Transverse colon (tissue), 4 donors: Measurements from ENCODE around the gene HHATL.

Source experiments
- EP300 ChIP-seq: sonication (generic); formaldehyde crosslinking; IDR thresholded peaks from one replicate; pipeline ENCODE4 v1.6.1; 2017; ENCODE audit warnings: antibody characterized with exemption, low read depth
- POLR2A ChIP-seq: fragments of 450-650 bp; IDR thresholded peaks from one replicate; pipeline ENCODE4 v1.6.1; 2016; ENCODE audit warnings: antibody characterized with exemption, mild to moderate bottlenecking, moderate library complexity
- POLR2AphosphoS5 ChIP-seq, 3 donors: sonication (generic); formaldehyde crosslinking; IDR thresholded peaks; one replicate each; pipeline ENCODE4 v1.6.1; 2016; ENCODE audit warnings: antibody characterized with exemption in 3 of 3
- TF ChIP-seq, protein P1 (sequence below), 5 experiments: fragments of 200-600 bp in 3 of 5; fragments of 450-650 bp in 2 of 5; sonication (generic) in 3 of 5; IDR thresholded peaks; 1 replicate in 2 of 5; 2 replicates in 3 of 5; pipeline ENCODE4 v1.5.1; 2016 to 2017; ENCODE audit warnings: antibody characterized with exemption in 5 of 5, inconsistent platforms in 3 of 5, mild to moderate bottlenecking in 2 of 5, moderate library complexity in 1 of 5

DNA sequence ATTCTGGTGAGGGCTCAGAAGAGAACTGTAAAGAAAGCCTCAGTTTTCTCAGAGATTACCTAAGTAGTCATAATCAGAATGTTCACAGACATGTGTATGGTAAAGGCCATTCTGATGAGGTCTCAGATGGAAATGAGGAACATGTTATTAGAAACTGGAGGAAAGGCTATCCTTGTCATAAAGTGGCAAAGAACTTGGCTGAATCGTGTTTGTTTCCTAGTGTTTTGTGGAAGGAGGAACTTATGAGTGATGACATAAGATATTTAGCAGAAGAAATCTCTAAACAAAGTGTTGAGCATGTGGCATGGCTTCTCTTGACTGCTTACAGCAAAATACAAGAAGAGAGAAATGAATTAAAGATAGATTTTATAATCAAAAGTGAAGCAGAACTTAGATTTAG lies 30.1 kb downstream of the HHATL start:
- TF ChIP-seq, protein P1, sequence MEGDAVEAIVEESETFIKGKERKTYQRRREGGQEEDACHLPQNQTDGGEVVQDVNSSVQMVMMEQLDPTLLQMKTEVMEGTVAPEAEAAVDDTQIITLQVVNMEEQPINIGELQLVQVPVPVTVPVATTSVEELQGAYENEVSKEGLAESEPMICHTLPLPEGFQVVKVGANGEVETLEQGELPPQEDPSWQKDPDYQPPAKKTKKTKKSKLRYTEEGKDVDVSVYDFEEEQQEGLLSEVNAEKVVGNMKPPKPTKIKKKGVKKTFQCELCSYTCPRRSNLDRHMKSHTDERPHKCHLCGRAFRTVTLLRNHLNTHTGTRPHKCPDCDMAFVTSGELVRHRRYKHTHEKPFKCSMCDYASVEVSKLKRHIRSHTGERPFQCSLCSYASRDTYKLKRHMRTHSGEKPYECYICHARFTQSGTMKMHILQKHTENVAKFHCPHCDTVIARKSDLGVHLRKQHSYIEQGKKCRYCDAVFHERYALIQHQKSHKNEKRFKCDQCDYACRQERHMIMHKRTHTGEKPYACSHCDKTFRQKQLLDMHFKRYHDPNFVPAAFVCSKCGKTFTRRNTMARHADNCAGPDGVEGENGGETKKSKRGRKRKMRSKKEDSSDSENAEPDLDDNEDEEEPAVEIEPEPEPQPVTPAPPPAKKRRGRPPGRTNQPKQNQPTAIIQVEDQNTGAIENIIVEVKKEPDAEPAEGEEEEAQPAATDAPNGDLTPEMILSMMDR (IDR thresholded peaks at IDR 0.05), result no peak
- TF ChIP-seq POLR2AphosphoS5 (IDR thresholded peaks at IDR 0.05) (no peak), POLR2A (no peak), EP300 (no peak)
